GM19240 (cell line): ENCODE results near the gene GP9.
"Not testable (repeated sequence)": the region's sequence is repeated elsewhere in the genome, so short reads cannot be mapped to it uniquely, and the experiment has no call there.

ENCODE experiments used
- DNase-seq: peaks from one replicate; pipeline ENCODE4 v3.0.0; 2011; ENCODE audit warnings: low spot score; ENCODE audit not compliant: insufficient read length

The GP9 gene

GRCh38 chr3:129111076-129111780 is 50.6 kb downstream of the GP9 start:
- DNase-seq = not testable (repeated sequence)
